D721Med (cell line): Measurements from ENCODE around the gene DGKB.

Experiments
- DNase-seq: peaks from one replicate; pipeline ENCODE4 v3.0.0; 2011; ENCODE audit warnings: low spot score; ENCODE audit not compliant: insufficient read length
- FAIRE-seq: peaks from 2 replicates; lab custom pipeline; 2011; peaks lifted over from hg19 to GRCh38; lab: Jason Lieb, UNC
- TF ChIP-seq, protein P1 (sequence below): IDR thresholded peaks from 2 replicates; pipeline ENCODE4 v1.5.1; 2012; ENCODE audit warnings: mild to moderate bottlenecking, control low read depth; ENCODE audit not compliant: insufficient read depth; ENCODE audit errors: missing control alignments

The DGKB gene

DNA sequence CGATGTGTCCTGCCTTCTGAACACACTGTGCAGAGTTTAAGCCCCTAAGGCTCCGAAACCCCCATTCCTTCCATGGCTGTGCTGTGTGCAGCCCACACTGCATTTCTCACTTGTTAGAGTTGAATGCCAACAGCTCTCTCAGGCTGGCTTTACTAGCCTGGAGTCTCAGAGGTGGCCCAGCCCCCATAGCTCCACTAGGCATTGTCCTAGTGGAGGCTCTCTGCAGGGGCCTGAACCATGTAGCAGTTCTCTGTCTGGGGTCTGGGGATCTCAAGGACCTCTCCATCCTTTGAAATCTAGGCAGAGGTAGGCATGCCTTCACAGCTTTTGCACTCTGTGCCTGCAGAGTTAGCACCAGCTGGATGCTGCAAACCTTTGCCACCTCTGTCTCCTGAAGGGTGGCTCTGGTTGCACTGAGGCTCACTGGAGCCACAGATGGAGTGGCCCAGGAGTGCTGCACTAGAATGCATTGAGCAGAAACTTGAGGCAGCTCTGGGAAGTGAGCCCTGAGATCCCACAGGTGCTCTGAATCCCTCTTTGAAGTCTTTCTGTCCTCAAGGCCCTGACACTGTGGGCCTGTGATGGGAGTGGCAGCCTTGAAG, 301.7 kb downstream of the DGKB start:
- DNase-seq (no peak), FAIRE-seq (no peak)
- TF ChIP-seq, protein P1, sequence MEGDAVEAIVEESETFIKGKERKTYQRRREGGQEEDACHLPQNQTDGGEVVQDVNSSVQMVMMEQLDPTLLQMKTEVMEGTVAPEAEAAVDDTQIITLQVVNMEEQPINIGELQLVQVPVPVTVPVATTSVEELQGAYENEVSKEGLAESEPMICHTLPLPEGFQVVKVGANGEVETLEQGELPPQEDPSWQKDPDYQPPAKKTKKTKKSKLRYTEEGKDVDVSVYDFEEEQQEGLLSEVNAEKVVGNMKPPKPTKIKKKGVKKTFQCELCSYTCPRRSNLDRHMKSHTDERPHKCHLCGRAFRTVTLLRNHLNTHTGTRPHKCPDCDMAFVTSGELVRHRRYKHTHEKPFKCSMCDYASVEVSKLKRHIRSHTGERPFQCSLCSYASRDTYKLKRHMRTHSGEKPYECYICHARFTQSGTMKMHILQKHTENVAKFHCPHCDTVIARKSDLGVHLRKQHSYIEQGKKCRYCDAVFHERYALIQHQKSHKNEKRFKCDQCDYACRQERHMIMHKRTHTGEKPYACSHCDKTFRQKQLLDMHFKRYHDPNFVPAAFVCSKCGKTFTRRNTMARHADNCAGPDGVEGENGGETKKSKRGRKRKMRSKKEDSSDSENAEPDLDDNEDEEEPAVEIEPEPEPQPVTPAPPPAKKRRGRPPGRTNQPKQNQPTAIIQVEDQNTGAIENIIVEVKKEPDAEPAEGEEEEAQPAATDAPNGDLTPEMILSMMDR, result no peak

DNA sequence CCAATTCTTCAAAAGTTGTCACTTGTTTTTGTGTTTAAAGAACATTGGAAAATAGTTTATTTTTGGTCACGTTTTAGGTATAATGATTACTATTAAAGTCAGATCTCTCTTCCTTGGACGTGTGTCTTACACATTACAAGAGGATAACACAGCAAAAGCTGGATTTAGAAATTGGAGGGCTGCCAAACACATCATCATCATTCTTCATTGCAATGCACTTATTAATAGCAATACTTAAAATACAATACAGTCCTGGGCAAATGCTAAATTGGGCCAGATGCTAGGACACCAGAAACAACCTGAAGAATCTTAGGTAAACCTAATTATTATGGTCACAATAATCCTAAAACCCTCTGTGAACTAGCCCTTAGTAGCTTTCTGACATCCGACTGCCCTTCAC, 303.6 kb downstream of the DGKB start:
- FAIRE-seq (no peak), DNase-seq (no peak)
- TF ChIP-seq, protein P1, result no peak

DNA sequence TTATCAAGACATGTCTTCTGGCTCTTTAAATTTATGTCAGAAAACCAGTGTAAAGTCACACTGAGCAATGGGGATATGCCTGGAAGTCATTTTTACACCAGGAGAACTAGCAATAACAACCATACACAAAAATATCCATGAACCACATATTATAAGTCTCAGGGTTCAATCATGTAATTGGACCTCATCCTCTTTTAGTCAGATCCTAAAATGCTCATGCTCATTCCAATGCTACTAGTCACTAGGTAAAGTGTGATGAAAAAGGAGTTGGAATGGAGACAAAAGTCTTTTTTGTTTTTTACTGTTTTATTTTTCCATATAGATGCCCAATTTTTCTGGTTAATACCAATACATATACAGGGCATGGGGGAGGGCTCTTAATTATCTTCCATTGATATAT, 306.1 kb downstream of the DGKB start:
- DNase-seq (no peak), FAIRE-seq (no peak)
- TF ChIP-seq, protein P1, result no peak

DNA sequence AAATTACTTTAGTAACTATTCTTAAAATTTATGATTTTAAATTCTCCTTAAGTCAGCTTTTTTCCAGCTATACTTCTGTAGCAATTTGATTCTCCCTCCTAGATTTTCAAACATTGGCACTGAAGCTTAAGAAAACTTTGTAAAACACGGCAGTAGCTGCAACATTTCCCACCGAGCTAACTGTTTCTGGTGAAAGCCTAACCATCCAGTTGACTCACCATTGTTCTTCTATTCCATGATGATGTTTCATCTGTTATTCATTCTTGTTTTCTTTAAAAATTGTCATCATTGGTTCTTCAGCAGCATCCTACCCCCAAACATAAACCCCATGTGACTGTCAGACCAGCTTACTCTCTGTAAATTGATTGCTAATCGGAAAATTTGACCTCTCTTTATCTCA, 312.3 kb downstream of the DGKB start:
- TF ChIP-seq, protein P1, result no peak
- DNase-seq (no peak), FAIRE-seq (no peak)

DNA sequence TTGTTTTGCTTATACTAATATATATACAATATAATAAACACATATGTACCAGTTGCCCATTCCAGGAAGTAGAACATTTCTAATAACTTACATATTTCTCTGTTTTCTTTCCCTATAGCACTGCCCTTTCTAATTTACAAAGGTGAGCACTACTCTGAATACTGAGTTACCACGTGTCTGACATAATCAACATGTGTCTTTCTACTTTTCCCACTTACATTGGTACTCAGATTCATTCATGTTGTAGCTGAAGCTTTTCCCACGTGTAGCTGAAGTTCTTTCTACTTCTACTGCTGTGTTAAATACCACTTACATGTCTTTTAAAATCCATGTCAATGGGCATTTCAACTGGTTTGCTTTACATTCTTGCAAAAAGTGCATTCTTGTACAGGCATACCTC, 317.3 kb downstream of the DGKB start:
- DNase-seq (no peak), FAIRE-seq (no peak)
- TF ChIP-seq, protein P1, result no peak

DNA sequence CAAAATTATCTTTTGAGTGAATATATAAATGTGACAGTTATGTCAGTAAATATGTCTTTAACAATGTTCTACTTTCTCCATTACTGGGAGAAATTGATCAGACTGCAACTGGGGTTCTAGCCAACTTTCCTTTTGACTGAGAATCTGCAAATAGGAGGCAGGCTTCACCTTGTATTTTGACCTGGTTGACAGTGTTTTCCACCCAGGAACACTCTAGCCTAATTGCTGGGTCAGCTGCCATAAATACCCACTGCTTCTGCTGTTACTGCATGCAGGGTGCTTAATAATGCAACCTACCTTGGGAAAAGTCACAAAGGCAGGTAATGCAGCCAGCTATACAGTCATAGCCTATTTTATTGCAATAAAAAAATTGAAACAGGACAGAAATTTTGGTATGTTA, 319.0 kb downstream of the DGKB start:
- TF ChIP-seq, protein P1, result no peak
- DNase-seq, result no peak
- FAIRE-seq, result no peak

DNA sequence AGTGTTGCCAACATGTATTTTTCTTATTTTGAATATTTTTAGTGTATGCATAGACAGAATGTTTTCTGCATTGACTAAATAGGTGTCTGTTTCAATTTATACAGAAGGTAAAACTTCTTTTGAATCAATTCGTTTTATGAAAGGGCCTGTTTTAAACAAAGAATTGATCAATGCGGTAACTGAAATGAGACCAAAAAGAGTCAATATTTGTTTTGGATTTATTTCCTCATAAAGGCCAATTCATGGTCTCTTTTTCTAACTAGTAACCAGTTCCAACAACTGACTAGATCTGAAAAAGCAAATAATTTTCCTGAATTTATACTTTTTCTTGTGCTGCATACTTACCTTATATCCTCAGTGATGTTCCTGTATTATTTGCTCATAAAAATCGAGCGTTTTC, 320.5 kb downstream of the DGKB start:
- TF ChIP-seq, protein P1, result no peak
- FAIRE-seq, result no peak
- no peak for DNase-seq
